ENCODE data around the gene EDAR.

- TF ChIP-seq, protein P1, sequence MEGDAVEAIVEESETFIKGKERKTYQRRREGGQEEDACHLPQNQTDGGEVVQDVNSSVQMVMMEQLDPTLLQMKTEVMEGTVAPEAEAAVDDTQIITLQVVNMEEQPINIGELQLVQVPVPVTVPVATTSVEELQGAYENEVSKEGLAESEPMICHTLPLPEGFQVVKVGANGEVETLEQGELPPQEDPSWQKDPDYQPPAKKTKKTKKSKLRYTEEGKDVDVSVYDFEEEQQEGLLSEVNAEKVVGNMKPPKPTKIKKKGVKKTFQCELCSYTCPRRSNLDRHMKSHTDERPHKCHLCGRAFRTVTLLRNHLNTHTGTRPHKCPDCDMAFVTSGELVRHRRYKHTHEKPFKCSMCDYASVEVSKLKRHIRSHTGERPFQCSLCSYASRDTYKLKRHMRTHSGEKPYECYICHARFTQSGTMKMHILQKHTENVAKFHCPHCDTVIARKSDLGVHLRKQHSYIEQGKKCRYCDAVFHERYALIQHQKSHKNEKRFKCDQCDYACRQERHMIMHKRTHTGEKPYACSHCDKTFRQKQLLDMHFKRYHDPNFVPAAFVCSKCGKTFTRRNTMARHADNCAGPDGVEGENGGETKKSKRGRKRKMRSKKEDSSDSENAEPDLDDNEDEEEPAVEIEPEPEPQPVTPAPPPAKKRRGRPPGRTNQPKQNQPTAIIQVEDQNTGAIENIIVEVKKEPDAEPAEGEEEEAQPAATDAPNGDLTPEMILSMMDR (IDR thresholded peaks at IDR 0.05; ENCODE audit: insufficient read depth, low read length): no peak
- TF ChIP-seq SPI1 (IDR thresholded peaks at IDR 0.05; ENCODE audit: borderline replicate concordance, low read depth): no peak
- TF ChIP-seq, protein P2, sequence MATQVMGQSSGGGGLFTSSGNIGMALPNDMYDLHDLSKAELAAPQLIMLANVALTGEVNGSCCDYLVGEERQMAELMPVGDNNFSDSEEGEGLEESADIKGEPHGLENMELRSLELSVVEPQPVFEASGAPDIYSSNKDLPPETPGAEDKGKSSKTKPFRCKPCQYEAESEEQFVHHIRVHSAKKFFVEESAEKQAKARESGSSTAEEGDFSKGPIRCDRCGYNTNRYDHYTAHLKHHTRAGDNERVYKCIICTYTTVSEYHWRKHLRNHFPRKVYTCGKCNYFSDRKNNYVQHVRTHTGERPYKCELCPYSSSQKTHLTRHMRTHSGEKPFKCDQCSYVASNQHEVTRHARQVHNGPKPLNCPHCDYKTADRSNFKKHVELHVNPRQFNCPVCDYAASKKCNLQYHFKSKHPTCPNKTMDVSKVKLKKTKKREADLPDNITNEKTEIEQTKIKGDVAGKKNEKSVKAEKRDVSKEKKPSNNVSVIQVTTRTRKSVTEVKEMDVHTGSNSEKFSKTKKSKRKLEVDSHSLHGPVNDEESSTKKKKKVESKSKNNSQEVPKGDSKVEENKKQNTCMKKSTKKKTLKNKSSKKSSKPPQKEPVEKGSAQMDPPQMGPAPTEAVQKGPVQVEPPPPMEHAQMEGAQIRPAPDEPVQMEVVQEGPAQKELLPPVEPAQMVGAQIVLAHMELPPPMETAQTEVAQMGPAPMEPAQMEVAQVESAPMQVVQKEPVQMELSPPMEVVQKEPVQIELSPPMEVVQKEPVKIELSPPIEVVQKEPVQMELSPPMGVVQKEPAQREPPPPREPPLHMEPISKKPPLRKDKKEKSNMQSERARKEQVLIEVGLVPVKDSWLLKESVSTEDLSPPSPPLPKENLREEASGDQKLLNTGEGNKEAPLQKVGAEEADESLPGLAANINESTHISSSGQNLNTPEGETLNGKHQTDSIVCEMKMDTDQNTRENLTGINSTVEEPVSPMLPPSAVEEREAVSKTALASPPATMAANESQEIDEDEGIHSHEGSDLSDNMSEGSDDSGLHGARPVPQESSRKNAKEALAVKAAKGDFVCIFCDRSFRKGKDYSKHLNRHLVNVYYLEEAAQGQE (IDR thresholded peaks at IDR 0.05; ENCODE audit: insufficient replicate concordance, low read depth): no peak
- no peak for TF ChIP-seq POLR2AphosphoS5 (IDR thresholded peaks at IDR 0.05; ENCODE audit: low read depth)
Observed at GRCh38 chr2:108961796-108962195, 27.2 kb downstream of the EDAR start.
